Posterior cingulate gyrus (tissue), 11 donors: Measurements from ENCODE around the gene NFASC.

ENCODE experiments used
- DNase-seq, 10 donors: peaks; one replicate each; pipeline versions ENCODE4 v3.0.0 to v3.0.0-alpha.2; 2020 to 2021; ENCODE audit warnings: mixed read lengths in 3 of 10
- intact Hi-C: fragments of 100-400 bp; cut with DNase I; formaldehyde crosslinking; loops from one replicate; pipeline ENCODE4 v1.15.1; 2023

NFASC gene

GRCh38 chr1:204854286-204854685 is 16.4 kb upstream of the NFASC start:
- no peak for DNase-seq
- intact Hi-C loops = no loop called here

DNA sequence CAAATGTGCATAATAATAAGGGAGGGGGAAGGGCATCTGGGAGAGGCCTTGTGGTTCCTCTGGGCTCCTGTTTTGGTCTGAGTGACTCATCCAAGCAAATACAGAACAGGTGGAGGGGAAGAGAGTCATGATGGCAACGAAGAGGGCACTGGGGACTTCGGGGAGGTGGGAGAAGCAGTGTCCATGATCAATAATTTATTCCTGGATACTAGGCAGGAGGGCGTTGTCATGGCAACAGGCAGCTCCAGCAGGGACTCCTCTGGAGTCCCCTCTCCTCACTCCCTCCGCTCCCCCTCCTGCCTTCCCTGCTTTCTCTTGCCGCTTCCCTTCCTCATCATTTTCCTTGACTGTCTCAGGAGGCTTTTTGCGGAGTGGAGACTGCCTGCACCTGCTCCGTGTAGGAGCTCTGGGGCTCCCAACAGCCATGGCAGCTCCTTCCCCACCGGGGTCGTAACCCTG is 12.3 kb upstream of the NFASC start:
- DNase-seq = no peak
- intact Hi-C loops = no loop called here

GRCh38 chr1:204859861-204860267 is 10.8 kb upstream of the NFASC start:
- no peak for DNase-seq

DNA sequence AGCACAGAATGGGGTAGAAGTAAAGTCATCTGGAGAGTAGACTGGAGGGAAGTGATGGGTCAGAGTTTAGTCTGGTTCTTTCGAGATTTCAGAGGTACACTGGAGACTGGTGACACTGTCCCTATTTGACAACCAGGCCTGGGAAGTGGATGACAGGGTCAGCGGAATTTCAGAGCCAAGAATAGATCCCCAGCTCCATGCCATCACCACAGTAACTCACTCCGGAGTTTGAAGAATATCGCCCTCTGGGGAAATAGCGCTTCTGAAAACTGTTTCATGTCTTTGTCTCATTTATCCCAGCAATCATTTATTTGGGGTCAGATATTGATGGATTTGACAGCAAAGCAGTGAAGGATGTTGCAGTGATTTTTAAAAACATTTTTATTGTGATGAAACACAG is 7.6 kb upstream of the NFASC start:
- intact Hi-C loops = no loop called here
- DNase-seq = peak in 1 of 10 donors; percentile 15

More at GRCh38 chr1:204859861-204860267, 10.8 kb upstream of the NFASC start:
- intact Hi-C loops = no loop called here

- intact Hi-C loops = no loop called here
- DNase-seq = no peak
Observed at GRCh38 chr1:204863730-204864129, 6.9 kb upstream of the NFASC start.

- DNase-seq = peak in 2 of 10 donors; percentile 6 to 12
- intact Hi-C loops = loop anchor here (5.0 kb wide), 1 partner anchor 39 kb away; no protein-coding TSS in a partner anchor
Observed at GRCh38 chr1:204866051-204866596, 4.5 kb upstream of the NFASC start.

DNA sequence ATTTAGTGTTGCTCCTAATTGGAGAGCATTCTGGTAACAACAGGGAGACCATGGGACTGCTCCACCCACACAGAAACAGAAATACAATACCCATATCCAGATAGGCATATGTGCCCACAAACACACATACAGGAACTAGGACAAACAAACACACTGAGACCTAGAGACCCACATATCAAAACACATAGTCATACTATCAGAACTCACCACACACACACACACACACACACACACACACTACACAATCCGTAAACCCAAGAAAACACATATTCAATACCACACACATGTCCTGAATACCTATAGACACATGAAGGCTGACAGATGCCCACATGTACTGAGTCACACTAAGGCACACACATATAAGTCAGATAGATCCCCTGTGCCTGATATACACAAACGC is 3.5 kb upstream of the NFASC start:
- no peak for DNase-seq
- intact Hi-C loops = loop anchor here (5.0 kb wide), 1 partner anchor 40 kb away; no protein-coding TSS in a partner anchor

DNA sequence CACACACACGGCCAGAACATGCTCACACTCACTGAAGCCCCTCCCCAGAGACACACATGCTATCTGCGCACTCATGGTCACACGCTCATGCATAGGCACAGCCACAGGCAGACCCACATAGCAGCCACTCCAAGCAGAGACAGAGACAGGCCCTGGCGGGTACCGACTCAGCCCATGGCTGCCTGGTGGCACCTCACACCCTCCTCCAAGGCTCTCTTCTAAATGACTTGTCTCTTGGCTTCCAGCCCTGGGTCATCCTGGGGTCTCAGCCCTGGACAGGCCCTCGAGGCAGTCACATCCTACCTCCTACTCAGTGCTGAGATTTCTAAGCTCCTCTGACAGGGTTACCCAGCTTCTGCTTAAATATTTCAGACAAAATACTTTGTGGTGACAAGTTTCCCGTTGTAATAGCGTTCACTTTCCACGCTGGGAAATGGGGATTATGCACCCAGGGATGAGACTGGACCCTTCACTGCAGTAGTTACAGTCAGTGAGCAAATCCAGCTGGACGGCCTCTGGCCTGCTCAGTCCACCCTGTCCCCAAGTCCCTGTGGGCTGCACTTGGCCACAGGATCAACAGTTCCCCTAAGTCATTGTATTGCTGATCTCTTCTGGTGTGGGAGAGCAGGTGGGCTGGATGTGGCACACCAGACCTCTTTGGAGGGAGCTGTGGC is 2.9 kb upstream of the NFASC start:
- peak in 2 of 10 donors; percentile 22 to 28 for DNase-seq
- intact Hi-C loops = loop anchor here (5.0 kb wide), 1 partner anchor 41 kb away; no protein-coding TSS in a partner anchor

GRCh38 chr1:204868340-204868700 is 2.3 kb upstream of the NFASC start:
- intact Hi-C loops = loop anchor here (5.0 kb wide), 1 partner anchor 41 kb away; no protein-coding TSS in a partner anchor
- DNase-seq = peak; percentile 45 to 95 (median 76)

DNA sequence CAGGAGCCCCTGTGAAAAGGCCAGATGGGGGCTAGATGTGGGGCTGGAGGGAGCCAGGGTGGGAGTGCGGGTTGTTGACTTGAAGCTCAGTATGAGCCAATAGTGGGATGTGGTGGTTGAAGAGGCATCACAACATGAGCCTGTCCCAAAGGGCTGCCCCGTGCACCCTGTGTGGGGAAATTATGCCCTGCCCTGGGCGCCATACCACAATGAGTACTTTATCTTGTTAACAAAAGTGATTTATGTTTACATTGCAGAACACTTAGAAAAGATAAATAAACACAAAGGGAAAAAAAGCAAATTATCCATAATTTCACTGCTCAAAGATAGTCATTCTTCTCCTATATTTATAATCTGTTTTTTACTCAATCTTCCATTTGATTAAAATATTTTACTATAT is 1.6 kb upstream of the NFASC start:
- peak in 2 of 10 donors; percentile 16 to 73 for DNase-seq
- intact Hi-C loops = loop anchor here (5.0 kb wide), 1 partner anchor 42 kb away; no protein-coding TSS in a partner anchor

GRCh38 chr1:204871405-204872037 is 859 bp downstream of the NFASC start:
- intact Hi-C loops = no loop called here
- DNase-seq = peak in 1 of 10 donors; percentile 16

GRCh38 chr1:204872262-204872881 is 1.7 kb downstream of the NFASC start:
- intact Hi-C loops = no loop called here
- DNase-seq = peak in 7 of 10 donors; percentile 23 to 88 (median 64)

DNA sequence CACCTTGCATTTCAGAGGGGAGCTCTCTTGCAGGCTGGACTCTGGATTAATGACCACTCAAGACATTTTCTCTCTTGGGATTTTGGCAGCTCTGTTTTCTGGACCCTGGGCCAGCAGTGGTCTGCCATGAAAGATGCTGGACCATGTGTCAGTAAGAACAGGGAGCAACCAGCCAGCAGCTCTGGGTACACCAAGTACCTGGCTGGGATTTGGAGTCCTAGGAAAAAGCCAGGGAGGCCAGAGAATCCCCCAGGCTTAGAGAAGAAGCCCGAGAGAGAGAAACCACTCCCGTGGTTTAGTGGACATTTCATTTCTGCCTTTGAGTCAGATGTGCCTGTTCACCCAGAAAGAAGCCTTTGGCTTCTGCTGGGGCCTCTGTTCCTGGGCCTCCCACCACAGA is 2.5 kb downstream of the NFASC start:
- intact Hi-C loops = no loop called here
- DNase-seq = no peak

DNA sequence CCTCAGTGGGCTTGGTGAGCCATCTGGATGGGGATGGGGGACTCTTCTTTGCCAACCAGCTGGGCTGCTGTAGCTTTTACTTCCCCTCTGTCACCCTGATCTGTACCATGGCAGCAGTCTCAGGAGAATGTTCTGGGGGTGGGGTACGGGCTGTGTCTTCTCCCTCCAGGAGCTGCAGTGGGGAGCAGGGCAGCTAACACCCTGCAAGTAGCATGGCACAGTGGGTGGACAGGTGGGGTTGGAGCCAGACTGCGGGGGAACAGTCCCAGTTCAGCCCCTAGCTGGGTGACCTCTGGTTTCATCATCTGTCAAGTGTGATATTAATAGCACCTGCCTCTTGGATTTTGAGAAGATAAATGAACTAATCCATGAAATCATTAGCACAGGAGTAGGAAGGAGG is 3.1 kb downstream of the NFASC start:
- intact Hi-C loops = no loop called here
- no peak for DNase-seq

- DNase-seq = peak in 1 of 10 donors; percentile 49
- intact Hi-C loops = no loop called here
Observed at GRCh38 chr1:204874274-204874673, 3.6 kb downstream of the NFASC start.

DNA sequence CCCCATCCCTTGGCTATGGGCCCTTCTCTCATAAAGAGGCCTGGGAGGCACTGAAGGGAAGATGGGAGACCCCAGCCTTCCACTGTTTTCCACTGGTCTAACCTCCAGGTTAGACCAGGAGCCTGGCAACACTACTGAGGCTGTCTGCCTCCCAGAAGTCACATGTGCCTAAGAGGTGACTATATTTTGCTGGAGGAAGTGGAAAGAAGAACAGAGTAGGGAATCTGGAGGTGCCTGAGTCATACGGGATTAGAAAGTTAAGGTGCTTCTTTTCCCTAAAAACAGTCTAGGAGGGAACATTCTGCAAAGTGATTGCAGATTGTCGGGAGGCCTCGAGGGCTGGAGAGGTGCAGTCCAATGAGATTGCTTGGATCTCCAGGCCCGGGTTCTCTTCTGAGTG is 4.6 kb downstream of the NFASC start:
- intact Hi-C loops = no loop called here
- DNase-seq = no peak

GRCh38 chr1:204878621-204879234 is 8.1 kb downstream of the NFASC start:
- no peak for DNase-seq
- intact Hi-C loops = no loop called here

GRCh38 chr1:204879351-204879750 is 8.7 kb downstream of the NFASC start:
- DNase-seq = no peak
- intact Hi-C loops = no loop called here

- no peak for DNase-seq
- intact Hi-C loops = no loop called here
Observed at GRCh38 chr1:204880906-204881305, 10.2 kb downstream of the NFASC start.

DNA sequence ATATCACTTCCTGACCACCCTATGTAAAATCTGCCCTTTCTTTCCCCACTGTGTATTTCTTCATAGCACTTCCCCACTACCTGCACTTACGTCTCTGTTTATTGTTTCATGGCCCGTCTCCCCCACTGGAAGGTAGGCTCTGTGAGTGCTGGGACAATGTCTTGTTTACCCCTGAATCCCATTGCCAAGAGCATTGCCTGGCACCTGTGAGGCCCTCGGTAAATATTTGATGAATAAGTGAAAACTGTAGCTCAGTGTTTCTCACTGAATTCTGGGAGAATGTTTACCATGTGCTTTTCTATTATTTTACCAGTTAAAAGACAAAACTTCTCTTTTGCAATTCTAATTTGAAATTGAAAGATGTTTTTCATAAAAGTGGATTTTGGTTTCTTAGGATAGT is 11.8 kb downstream of the NFASC start:
- no peak for DNase-seq
- intact Hi-C loops = no loop called here

DNA sequence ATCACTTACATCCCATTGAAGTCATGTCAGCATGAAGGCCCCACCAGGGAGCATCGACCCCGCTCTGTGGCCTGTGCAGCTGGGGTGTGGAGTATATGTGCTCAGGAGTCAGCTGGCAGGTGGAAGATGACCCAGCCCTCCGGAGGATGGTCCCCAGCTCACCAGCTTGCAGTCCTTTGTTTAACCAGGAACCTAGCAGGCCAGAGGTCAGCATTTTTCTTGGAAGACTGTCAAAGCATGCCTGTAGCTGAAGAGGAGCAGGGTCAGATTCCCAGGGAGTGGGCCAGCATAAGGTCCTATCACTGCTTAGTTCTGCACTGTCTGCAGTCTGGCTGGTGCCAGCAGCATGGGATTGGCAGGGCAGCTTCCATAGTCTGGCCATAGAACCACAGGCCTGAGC is 12.7 kb downstream of the NFASC start:
- DNase-seq = no peak
- intact Hi-C loops = no loop called here
